NCI-H1930 (cell line): ENCODE data around the gene SUGT1.

Experiments used
- DNase-seq, 2 experiments: peaks; one replicate each; lab custom pipeline; 2025; lab: John Stamatoyannopoulos, UW

Gene SUGT1

DNA sequence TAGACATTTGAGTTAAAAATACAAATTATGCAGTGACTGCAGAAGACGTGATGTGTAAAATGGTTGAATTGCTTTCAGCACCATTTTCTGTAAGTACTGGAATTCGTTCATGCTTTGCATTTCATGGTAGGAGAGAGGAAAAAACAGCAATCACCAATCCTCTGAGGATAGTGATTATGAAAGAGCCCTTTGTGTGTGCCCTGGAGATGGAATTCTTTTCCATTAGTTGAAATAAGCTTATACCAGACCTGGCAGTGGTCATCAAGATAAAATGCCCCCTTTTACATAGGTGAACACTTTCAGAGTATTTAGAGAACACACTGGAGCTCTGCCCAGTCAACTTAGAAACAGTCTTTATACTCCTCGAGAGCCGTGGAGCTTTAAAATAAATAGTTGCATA, 85.3 kb downstream of the SUGT1 start:
- no peak for DNase-seq

DNA sequence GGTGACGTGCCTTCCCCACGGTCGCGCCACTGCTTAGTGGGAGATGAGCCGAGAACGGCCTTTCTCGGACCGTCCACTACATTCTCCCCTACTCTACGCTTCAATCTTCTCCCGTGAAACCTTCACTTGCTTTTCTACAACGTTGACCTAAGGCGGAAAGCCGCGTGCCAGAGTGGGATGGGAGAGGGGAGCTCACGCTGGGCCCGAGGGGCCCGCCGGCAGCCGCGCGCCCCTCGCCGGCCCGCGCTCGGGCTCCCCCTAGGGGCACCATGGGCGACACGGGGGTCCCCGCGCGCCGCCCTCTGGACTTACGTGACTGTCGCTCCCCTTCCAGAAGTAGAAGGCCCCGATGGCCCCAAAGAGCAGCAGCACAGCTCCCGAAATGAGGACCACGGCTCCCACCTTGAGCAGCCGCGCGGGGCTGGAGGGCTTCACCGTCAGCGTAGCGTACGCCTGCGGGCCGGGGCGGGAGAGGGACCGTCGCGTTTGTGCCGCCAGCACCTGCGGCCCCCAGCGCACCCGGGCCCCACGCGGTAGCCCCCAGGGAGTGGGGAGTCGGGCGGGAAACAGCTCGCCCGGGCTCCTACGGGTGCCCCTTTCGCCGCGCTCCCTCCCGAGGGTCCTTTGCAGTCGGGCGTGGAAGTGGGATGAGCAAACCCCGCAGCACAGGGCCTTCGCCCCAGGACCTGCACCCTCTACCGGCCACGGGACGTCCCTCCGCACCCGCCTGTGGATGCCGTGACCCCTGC, 86.3 kb downstream of the SUGT1 start:
- DNase-seq: peak; percentile 20 to 21

DNA sequence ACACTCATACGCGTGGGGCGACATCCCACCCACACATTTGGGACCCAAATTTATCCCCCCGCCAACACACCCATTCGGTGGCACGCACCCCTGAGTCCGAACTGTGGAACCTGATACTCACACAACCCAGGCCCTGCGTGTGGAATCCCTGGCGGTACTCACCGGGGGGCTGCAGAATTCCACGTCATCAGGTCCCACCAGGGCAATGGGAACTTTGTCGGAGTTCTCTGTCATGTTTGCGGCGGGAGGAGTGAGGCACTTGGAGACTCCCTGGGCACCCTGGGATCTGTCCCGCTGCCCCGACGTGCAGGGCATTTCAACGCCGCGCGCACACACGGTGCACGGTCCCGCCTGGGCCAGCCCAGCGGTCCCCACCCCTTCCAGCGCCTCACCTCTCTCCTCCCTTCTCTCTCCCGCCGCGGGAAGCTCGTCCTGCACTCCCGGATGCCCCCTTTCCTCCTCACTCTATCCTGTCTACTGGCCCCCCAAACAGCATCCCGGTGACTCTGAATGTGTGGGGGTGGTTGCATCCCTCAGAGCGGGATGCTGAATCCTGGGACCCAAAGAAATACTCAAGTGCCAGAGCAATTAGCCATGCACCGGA, 86.9 kb downstream of the SUGT1 start, which contains the start of gene CNMD:
Gene CNMD, minus strand, starts transcription at position 353 of the 604 bp plus-strand sequence. Its CDS starts 119 bp downstream, at position 234.
- no peak for DNase-seq

DNA sequence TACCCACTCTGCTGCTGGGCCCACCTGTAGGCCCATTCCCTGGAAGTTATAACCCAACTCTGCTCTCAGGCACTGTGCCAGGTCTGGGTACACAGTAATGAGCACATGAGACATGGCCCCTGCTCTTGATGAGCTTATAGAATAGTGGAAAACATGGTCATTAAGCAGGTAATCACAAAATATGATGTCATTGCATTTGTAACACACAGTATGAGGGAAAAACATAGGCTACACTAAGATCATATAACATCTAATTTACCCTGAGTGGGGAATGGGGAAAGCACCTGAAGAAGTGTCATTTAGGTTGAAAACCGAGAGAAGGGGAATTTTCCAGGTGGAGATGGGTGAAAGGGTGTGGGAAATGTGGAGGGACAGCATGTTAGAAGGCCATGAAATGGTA, 90.9 kb downstream of the SUGT1 start:
- no peak for DNase-seq

DNA sequence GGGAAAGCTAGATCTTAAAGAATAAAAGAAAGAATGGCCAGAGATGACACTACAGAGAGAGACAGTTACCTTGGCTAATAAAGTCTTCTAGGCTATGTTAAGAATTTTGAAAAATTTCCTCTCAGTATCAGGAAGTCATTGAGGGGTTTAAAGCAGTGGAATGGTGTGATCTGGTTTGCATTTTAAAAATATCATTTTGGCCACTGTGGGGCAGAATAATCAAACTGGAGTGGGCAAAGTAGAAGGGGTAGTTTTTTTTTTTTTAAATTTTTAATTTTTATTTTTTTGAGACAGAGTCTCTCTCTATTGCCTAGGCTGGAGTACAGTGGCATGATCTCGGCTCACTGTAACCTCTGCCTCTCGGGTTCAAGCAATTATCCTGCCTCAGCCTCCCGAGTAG, 91.4 kb downstream of the SUGT1 start:
- DNase-seq: no peak

DNA sequence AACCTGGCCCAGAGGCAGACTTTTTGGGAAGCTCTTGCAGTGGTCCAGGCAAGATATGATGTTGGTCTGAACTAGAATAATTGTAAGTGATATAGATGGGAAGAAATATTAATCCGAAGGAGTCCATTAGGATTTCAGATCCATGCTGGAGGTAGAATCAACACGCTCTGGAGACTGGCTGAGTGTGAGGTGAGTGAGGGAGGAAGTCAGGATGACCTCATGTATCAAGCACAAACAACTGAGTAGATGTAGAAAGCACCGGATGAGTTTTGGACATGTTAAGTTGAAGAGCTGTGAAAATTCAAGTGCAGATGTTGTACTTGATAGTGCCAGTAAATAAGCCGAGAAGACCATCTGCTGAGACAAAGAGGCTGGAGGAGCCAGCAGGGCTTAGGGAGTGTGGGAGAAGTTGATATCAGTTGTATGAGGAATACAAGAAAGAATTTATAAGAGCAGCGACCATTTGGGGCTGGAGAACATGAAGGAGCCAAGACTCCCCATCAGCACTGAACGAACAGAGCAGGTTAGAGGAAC, 92.3 kb downstream of the SUGT1 start:
- no peak for DNase-seq

DNA sequence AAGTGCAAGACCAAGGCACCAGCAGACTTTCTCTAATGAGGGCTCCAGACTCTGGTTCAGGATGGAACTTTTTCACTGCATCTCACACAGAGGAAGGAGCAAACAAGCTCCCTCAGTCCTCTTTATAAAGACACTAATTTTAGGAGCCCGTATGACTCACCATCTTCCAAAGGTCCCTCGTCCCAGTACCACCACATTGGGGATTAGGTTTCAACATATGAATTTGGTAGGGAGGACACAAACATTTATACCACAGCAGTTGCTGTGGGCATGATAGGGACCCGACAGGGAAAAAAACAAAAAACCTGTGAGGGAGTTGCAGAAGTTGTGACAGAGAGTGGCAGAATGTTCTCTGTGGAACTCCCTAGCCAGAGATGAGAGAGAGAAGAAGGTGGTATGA, 93.5 kb downstream of the SUGT1 start:
- no peak for DNase-seq

DNA sequence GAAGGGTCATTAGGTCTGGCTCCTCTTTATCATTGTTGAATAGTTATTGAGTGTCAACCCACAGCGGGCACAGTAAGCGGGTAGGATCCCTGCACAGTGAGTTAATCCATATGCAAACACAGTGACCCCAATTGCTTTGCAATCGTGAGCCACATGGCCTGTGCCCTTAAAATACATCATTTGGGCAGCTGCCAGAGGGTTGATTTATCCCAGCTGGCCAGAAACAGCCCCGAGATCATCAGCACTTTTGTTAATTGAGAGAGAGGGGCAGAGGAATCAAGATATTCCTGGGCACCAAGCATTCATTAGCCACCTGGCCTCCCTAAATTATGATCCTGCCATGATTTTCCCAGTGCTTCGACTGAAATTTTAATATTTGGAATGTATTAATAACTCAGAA, 96.8 kb downstream of the SUGT1 start:
- no peak for DNase-seq
